K562 (cell line): ENCODE results near the gene SNUPN. TPM values are rescaled to one million over a fixed set of nuclear protein-coding genes. Genes with fewer than 3 reads are reported as not detected.
A peak's percentile ranks its signal among the peaks of the same experiment; 100 is the strongest.

Experiments
- GABPB1 ChIP-seq: sonication (generic); formaldehyde crosslinking; IDR thresholded peaks from 2 replicates; pipeline ENCODE4 v1.8.0; 2022; ENCODE audit warnings: mild to moderate bottlenecking, missing genetic modification reagents
- MYBL2 ChIP-seq, 2 experiments: fragments of 450-650 bp in 1 of 2; sonication (generic) in 1 of 2; formaldehyde crosslinking in 1 of 2; IDR thresholded peaks; 2 replicates each; pipeline versions ENCODE4 v1.6.1 to v1.8.1; 2017 to 2022; ENCODE audit warnings: borderline replicate concordance in 1 of 2, inconsistent platforms in 1 of 2, low read depth in 1 of 2, mild to moderate bottlenecking in 1 of 2, missing genetic modification reagents in 1 of 2, moderate library complexity in 1 of 2
- NCOA2 ChIP-seq, 2 experiments: fragments of 450-650 bp; IDR thresholded peaks; 2 replicates each; pipeline ENCODE4 v1.6.1; 2018; ENCODE audit warnings: mild to moderate bottlenecking in 2 of 2, moderate library complexity in 1 of 2; ENCODE audit not compliant: partially characterized antibody in 2 of 2
- NCOA6 ChIP-seq: fragments of 450-650 bp; IDR thresholded peaks from 2 replicates; pipeline ENCODE4 v1.6.1; 2017; ENCODE audit warnings: mild to moderate bottlenecking
- PRPF4 ChIP-seq: fragments of 200-400 bp; formaldehyde crosslinking; IDR thresholded peaks from one replicate; pipeline ENCODE4 v1.6.1; 2017; ENCODE audit warnings: low read length, low read depth, mild to moderate bottlenecking; ENCODE audit not compliant: insufficient read depth, poor library complexity, severe bottlenecking
- polyA plus RNA-seq, 8 experiments: library from polyadenylated mRNA; depleted of rRNA in 4 of 8; stranded (reverse) in 5 of 8; unstranded in 3 of 8; fragments of >200 nt; fragmentation: Nextera tagmentation in 2 of 8; fragmentation: Illumina TruSeq in 1 of 8; extraction: Ambion mirVana in 2 of 8; extraction: Trizol in 1 of 8; gene quantifications; 2 replicates each; pipeline versions ENCODE4 v1.2.1 to v1.2.3, GENCODE V29; 2011 to 2014; ENCODE audit warnings: inconsistent platforms in 1 of 8, missing spikeins in 1 of 8
- total RNA-seq, 7 experiments: library from RNA; depleted of rRNA in 6 of 7; stranded (reverse); fragments of >200 nt in 6 of 7; fragmentation: Illumina TruSeq in 2 of 7; extraction: Trizol in 2 of 7; gene quantifications; 2 replicates each; pipeline versions ENCODE4 v1.2.1 to v1.2.3, GENCODE V29; 2011 to 2021; ENCODE audit warnings: low replicate concordance in 1 of 7
- TF ChIP-seq, protein P1 (sequence below): sonication (generic); formaldehyde crosslinking; IDR thresholded peaks from 2 replicates; pipeline ENCODE4 v1.8.1; 2023; ENCODE audit warnings: mild to moderate bottlenecking, missing genetic modification reagents
- TF ChIP-seq, protein P2 (sequence below): conservative IDR thresholded peaks from 2 replicates; pipeline ENCODE4 v1.6.1; 2011; ENCODE audit warnings: low read depth, mild to moderate bottlenecking, low read length; ENCODE audit not compliant: control insufficient read depth

SNUPN gene
- total and polyA plus RNA-seq, 9 of the 15 experiments (the other 6 are each of a cell fraction or from before 2014, with no cell fraction given): 32.2 to 78.3 (median 40.0) TPM

DNA sequence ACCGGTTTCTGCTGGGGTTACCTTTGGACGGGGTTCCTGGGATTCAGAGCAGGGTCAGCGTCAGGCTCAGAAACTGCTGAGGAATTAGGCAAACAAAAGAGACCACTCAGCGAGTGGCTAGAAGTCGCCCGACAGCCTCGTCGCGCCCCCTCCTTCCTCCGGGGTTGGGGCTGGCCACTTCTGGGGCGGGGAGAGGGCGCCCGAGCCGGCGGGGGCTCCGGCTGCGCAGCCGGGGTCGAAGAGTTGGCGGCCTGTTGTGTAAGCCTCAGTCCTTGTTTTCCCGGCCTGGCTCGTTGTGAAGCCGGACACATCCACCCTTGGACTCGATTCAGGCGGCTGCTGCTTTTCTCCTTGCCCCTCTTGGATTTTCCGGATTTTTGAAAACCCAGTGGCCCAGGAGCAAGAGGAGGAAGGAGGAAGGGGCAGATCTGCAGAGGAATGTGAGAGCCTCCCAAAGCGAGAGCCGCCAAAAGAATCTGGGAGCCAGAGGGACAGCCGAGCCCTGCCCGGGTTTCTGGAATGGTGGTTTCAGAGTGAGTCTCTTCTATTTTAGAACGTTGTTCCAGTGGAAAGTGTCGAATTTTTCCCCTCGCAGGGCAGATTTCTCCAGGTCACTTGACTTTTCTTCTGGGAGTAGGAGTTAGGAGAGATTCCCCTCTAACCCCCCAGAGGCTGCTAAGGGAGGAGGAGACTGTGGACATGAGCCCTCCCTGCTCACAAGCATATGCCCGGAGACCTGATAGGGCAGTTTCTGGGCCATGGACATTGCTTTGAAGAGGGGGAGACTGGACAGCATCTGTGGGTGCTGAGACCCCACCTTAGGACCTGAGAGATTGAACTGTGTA, 22.9 kb upstream of the SNUPN start (continued):
- no peak for TF ChIP-seq MYBL2 (IDR thresholded peaks at IDR 0.05; ENCODE audit: low read depth)
- no peak for TF ChIP-seq MYBL2 (CRISPR knock-in tag; IDR thresholded peaks at IDR 0.05; ENCODE audit: borderline replicate concordance)
- TF ChIP-seq, protein P1, sequence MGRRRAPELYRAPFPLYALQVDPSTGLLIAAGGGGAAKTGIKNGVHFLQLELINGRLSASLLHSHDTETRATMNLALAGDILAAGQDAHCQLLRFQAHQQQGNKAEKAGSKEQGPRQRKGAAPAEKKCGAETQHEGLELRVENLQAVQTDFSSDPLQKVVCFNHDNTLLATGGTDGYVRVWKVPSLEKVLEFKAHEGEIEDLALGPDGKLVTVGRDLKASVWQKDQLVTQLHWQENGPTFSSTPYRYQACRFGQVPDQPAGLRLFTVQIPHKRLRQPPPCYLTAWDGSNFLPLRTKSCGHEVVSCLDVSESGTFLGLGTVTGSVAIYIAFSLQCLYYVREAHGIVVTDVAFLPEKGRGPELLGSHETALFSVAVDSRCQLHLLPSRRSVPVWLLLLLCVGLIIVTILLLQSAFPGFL (CRISPR knock-in tag): no peak
- no peak for TF ChIP-seq GABPB1
- TF ChIP-seq NCOA6: 0 out of 2 replicates have a peak, but pooled peaks have one; percentile 0
- TF ChIP-seq NCOA2 (IDR thresholded peaks at IDR 0.05; ENCODE audit: partially characterized antibody in 2 of 2): no peak
- TF ChIP-seq PRPF4: no peak
- TF ChIP-seq, protein P2, sequence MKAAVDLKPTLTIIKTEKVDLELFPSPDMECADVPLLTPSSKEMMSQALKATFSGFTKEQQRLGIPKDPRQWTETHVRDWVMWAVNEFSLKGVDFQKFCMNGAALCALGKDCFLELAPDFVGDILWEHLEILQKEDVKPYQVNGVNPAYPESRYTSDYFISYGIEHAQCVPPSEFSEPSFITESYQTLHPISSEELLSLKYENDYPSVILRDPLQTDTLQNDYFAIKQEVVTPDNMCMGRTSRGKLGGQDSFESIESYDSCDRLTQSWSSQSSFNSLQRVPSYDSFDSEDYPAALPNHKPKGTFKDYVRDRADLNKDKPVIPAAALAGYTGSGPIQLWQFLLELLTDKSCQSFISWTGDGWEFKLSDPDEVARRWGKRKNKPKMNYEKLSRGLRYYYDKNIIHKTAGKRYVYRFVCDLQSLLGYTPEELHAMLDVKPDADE: 0 out of 2 replicates have a peak, but pooled peaks have one; percentile 49
